HG02588 (cell line): Measurements from ENCODE around the gene ARHGAP27.

Source experiments
- ATAC-seq: cut with Tn5 transposase; IDR thresholded peaks from one replicate; pipeline ENCODE4 v1.9.1; 2021; ENCODE audit warnings: mild to moderate bottlenecking, moderate library complexity; ENCODE audit not compliant: unreplicated experiment

Gene ARHGAP27

GRCh38 chr17:45388604-45389325 lies 43.9 kb downstream of the ARHGAP27 start:
- no peak for ATAC-seq

- no peak for ATAC-seq
Measured at GRCh38 chr17:45387739-45388138, 44.9 kb downstream of the ARHGAP27 start.

GRCh38 chr17:45386178-45386577 lies 46.5 kb downstream of the ARHGAP27 start:
- ATAC-seq: no peak

DNA sequence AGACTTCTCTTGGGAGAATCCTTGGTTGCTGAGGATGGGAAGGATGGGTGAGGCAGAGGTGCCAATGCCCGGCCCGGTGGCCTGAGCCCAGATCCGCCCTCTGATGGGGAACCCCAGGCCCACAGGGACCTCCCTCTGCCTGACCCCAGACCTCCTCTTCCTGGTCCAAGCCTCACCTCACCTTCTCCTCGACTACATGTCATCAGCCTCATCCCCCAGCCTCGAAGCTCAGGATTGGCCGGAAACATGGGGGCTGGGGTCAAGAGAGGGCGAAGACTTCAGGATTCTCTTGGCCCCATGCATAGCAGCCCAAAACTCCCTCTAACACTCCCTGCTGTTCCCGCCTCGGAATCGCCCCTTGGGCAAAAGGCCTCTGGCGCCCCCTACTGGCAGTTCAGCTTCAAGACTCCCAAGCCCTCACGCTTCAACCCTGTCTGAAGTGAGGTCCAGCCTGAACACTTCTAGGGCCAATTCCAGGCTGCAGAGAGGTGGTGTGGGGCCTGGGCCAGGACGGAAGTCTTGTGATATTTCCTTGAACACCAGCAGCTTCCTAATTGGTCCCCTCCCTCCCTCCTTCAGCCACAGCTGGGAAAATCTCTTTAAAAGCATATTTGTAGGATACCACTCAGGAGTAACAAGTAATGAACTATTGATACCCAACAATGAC lies 47.2 kb downstream of the ARHGAP27 start:
- no peak for ATAC-seq

- no peak for ATAC-seq
Measured at GRCh38 chr17:45384789-45385262, 47.8 kb downstream of the ARHGAP27 start.

GRCh38 chr17:45384047-45384788 lies 48.5 kb downstream of the ARHGAP27 start:
- no peak for ATAC-seq

GRCh38 chr17:45383003-45383402 lies 49.7 kb downstream of the ARHGAP27 start:
- ATAC-seq: no peak

GRCh38 chr17:45382226-45382625 lies 50.4 kb downstream of the ARHGAP27 start:
- ATAC-seq: no peak

- ATAC-seq: no peak
Measured at GRCh38 chr17:45380991-45381390, 51.7 kb downstream of the ARHGAP27 start.

- no peak for ATAC-seq
Measured at GRCh38 chr17:45380046-45380765, 52.5 kb downstream of the ARHGAP27 start.

GRCh38 chr17:45377401-45377800 lies 55.3 kb downstream of the ARHGAP27 start:
- ATAC-seq: no peak

GRCh38 chr17:45376171-45377005 lies 56.3 kb downstream of the ARHGAP27 start:
- ATAC-seq: no peak

DNA sequence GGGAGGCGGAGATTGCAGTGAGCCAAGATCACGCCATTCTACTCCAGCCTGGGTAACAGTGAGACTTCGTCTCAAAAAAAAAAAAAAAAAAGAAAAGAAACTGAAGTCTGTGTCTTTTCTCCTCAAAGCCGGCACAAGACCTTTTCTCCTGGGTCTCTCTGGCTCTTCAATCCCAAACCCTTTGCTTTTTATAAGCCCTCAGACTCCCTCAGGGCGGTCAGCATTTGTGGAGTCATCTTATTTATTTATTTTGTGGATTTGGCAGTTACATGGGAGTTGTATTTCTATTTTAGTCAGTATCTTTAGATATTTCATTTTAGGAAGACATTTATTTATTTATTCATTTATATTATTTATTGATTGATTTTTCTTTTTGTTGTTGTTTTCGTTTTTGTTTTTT lies 58.2 kb downstream of the ARHGAP27 start:
- no peak for ATAC-seq

GRCh38 chr17:45372325-45372869 lies 60.3 kb downstream of the ARHGAP27 start:
- ATAC-seq: no peak

- no peak for ATAC-seq
Measured at GRCh38 chr17:45371414-45372324, 61.0 kb downstream of the ARHGAP27 start.

DNA sequence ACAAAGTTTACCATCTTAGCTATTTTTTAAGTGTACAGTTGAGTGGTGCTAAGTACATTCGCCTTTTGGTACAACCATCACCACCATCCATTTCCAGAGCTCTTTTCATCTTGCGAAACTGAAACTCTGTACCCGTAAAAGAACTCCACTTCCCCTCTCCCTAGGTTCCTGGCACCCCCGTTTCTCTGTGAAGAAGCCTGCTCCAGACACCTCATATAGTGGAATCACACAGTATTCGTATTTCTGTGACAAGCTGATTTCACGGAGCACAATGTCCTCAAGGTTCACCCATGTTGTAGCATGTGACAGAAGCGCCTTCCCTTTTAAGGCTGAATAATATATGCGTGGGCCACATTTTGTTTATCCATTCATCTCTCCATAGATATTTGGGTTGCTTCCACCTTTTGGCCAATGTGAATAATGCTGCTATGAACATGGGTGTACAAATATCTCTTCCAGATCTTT lies 61.7 kb downstream of the ARHGAP27 start:
- no peak for ATAC-seq

DNA sequence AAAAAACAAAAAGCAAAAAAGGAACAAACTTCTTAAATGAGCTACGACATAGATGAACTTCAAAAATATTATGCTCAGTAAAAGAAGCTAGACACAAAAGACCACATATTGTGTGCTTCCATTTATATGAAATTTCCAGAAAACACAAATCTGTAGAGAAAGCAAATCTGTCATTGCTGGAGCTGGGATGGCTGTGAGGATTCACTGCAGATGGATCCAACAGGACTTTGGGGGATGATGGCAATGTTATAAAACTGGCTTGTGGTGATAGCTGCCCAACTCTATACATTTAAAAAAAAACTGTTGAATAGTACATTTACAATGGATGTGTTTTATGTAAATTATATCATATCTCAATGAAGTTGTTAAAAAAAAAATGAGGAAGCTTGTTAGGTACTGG lies 63.2 kb downstream of the ARHGAP27 start:
- no peak for ATAC-seq

DNA sequence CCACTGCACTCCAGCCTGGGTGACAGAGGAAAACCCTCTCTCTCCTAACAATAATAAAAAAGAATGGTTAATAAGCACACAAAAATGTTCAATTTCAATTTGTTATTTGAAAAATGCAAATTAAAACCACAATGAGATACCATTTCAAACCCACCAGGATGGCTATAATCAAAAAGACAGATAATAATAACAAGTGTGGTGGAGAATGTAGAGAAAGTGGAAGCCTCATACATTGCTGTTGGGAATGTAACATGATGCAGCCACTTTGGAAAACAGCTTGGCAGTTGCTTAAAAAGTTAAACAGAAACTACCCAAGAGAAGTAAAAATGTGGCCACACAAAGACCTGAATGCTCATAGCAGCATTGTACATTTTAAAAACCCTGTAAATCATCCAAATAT lies 64.0 kb downstream of the ARHGAP27 start:
- no peak for ATAC-seq

DNA sequence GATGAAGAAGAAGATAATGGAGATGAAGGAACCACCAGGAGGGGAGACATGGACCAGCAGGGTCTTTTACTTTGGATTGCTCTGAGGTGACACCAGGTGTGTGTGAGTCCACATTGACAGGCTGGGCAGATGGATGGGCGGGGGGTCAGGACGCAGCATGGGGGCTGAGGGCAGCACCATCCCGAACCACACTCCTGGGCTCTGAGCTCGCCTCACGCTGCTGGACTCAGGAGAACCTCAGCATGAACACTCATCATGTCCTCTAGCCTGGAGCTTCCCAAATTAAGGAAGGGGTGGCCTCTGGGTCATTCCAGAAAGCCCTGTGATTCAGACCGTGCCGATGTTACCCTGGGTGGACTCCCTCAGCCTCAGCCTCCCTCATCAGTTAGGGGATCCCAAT lies 65.5 kb downstream of the ARHGAP27 start:
- no peak for ATAC-seq
